ENCODE results near the gene GNB3. TPM values are rescaled to one million over a fixed set of nuclear protein-coding genes. Genes with fewer than 3 reads are reported as not detected.

Gene GNB3
- total RNA-seq, 1 donor from 2014 or later, result 0.47 TPM

DNA sequence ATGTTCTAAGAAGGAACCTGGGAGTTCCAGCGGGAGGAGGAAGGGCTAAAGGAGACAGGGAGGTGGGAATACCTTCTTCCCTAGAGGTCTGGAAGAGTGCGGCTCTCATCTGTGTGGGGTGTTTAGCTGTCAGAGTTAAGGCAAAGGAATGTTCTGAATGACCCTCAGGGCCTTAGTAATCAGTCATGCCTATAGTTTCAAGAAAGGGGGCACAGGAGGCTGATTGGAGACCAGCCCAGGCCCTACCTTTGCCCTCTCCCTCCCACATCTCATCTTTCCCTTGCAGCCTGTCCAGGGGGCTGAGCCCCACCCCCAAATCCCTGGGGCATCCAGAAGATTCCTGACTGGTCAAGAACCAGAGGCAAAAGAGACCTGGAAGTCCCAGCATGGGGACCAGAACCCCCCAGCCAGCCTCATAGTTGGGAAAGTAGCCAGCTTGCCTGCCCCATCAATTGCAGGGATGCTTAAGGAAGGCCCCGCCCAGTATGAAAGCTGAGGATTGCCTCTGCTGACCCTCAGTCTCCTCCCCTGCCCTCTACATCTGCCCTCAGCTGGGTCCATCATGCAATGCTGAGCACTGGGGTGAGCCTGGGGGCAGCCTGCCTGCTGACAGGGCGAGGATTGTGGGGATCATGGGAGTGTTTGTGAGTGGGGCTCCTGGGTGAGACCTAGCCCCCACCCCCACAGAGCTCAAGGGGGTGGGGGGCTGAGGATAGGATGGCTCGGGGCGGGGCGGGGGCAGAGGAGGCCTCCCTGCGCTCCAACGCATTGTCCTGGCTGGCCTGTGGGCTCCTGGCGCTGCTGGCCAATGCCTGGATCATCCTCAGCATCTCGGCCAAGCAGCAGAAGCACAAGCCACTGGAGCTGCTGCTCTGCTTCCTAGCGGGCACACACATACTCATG is 17.3 kb upstream of the GNB3 start:
- intact Hi-C loops (cut with micrococcal nuclease), result loop anchor here (2.0 kb wide), 1 partner anchor 31 kb away; no protein-coding TSS in a partner anchor

DNA sequence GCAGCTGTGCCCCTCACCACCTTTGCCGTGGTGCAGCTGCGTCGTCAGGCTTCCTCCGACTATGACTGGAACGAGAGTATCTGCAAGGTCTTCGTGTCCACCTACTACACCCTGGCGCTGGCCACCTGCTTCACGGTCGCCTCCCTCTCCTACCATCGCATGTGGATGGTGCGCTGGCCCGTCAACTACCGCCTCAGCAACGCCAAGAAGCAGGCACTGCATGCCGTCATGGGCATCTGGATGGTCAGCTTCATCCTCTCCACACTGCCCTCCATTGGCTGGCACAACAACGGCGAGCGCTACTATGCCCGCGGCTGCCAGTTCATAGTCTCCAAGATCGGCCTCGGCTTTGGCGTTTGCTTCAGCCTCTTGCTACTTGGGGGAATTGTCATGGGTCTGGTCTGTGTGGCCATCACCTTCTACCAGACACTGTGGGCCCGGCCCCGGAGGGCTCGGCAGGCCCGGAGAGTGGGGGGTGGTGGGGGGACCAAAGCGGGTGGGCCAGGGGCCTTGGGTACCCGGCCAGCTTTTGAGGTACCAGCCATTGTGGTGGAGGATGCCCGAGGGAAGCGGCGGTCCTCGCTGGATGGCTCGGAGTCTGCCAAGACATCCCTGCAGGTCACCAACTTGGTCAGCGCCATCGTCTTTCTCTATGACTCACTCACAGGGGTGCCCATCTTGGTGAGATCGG is 16.5 kb upstream of the GNB3 start:
- intact Hi-C loops (cut with micrococcal nuclease), result loop anchor here (2.0 kb wide), 1 partner anchor 31 kb away; no protein-coding TSS in a partner anchor

GRCh38 chr12:6824901-6825381 is 15.8 kb upstream of the GNB3 start:
- intact Hi-C loops (cut with micrococcal nuclease), result loop anchor here (1.0 to 2.0 kb wide), 6 partner anchors 32 to 208 kb away; partner anchors contain the start of gene MLF2

DNA sequence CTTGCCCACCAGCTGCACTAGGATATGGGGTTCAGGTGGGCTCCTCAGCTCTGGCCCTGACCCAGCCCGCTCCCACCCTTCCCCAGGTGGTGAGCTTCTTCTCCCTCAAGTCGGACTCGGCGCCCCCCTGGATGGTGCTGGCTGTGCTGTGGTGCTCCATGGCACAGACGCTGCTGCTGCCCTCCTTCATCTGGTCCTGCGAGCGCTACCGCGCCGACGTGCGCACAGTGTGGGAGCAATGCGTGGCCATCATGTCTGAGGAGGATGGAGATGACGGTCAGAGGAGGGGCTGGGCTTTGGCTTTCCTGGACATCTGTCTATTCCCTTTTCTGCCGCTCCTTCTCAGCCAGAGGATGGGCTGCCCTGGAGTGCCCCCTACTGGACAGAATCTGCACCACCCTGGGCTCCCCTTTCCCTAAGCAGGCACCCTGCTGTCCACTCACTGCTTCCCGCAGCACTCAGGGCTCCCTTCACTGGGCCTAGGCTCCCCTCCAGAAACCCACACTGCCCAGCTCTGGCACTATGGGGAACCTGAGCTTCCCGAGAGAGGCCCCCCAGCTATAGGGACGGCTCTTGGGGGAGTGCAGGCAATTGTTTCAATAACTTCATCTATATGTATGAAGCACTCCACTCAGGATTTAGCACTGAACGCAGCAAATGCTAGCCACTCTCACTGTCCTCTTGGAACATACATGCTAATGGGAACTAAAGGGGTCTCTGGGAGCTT is 15.2 kb upstream of the GNB3 start:
- intact Hi-C loops (cut with micrococcal nuclease), result loop anchor here (1.0 to 2.0 kb wide), 6 partner anchors 33 to 208 kb away; partner anchors contain the start of gene MLF2

DNA sequence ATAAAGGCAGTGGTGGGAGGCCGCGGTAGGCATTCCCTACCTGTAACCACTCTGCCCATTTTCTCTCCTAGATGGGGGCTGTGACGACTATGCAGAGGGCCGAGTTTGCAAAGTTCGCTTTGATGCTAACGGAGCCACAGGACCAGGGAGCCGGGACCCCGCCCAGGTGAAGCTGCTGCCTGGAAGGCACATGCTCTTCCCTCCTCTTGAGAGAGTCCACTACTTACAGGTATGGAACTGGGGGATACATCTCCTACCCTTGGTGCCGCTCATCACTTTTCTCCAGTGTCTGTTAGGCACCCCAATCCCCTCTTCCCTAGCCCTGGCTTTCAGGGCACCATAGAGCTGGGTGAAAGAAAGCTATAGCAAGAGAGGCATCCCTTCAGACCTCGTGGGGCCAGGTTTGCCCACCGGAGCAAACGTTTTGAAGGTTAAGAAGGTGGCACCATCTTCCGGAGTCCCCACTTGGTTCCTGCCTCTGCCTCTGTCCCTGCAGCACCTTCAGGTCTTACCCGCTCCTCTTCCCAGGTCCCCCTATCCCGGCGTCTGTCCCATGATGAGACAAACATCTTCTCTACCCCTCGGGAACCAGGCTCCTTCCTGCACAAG is 14.5 kb upstream of the GNB3 start:
- intact Hi-C loops (cut with micrococcal nuclease), result no loop called here

DNA sequence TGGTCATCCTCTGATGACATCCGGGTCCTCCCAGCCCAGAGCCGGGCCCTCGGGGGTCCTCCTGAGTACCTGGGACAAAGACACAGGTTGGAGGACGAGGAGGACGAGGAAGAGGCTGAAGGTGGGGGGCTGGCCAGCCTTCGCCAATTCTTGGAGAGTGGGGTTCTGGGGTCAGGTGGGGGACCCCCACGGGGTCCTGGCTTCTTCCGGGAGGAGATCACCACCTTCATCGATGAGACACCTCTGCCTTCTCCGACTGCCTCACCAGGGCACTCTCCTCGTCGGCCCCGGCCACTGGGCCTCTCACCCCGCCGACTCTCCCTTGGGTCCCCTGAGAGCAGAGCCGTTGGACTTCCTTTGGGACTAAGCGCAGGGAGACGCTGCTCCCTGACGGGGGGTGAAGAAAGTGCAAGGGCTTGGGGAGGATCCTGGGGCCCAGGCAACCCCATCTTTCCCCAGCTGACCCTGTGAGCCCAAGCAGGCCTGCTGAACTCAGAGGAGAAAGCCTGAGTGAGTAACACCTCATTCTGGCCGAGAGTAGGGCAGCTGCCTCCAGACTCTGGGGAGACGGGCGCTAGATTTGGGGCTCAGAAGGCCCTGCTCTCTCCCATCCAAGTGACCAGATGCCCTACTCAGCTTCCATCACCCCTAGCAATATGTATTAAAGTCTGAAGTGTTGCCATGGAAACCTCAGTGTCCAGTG is 13.8 kb upstream of the GNB3 start:
- intact Hi-C loops (cut with micrococcal nuclease), result no loop called here

- intact Hi-C loops (cut with micrococcal nuclease), result no loop called here
These were observed 13.3 kb upstream of the GNB3 start for GRCh38 chr12:6827437-6827911.

GRCh38 chr12:6827982-6828780 is 12.5 kb upstream of the GNB3 start, which contains the start of gene P3H3:
Gene P3H3 (plus strand): TSS chr12:6828407. CDS start chr12:6828441, 34 bp downstream.
- intact Hi-C loops (cut with micrococcal nuclease), result loop anchor here (2.0 kb wide), 1 partner anchor 259 kb away; the partner anchor contains the start of gene NOP2

- intact Hi-C loops (cut with micrococcal nuclease), result loop anchor here (2.0 kb wide), 1 partner anchor 260 kb away; the partner anchor contains the start of gene NOP2
These were observed 11.8 kb upstream of the GNB3 start for GRCh38 chr12:6828781-6829535.

DNA sequence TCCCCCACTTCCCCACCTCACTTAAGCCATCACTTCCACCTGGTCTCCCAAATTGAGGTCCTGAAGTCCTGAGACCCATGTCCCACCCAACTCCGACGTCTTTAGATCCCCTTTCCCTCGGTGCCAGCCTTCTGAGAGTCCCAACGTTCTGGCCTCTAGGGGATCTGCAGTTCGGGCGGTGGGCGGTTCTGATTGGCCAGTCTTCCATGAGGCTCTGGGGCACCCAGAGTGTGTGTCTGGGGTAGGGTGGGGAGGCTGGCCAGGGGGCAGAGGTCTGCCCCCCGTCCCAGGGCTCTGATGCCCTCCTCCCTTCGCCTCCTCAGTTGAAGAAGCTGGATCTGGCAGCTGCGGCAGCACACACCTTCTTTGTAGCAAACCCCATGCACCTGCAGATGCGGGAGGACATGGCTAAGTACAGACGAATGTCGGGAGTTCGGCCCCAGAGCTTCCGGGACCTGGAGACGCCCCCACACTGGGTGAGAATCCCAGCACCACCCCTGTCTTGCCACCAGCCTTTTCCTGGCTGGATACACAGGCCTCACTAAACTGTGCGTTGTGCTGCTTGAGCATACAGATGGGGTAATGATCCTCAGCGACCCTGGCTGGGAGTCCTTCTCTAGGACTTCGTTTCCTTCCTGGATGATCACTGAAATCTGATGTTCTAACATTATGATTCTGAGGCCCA is 11.0 kb upstream of the GNB3 start:
- intact Hi-C loops (cut with micrococcal nuclease), result loop anchor here (2.0 kb wide), 1 partner anchor 261 kb away; the partner anchor contains the start of gene NOP2

DNA sequence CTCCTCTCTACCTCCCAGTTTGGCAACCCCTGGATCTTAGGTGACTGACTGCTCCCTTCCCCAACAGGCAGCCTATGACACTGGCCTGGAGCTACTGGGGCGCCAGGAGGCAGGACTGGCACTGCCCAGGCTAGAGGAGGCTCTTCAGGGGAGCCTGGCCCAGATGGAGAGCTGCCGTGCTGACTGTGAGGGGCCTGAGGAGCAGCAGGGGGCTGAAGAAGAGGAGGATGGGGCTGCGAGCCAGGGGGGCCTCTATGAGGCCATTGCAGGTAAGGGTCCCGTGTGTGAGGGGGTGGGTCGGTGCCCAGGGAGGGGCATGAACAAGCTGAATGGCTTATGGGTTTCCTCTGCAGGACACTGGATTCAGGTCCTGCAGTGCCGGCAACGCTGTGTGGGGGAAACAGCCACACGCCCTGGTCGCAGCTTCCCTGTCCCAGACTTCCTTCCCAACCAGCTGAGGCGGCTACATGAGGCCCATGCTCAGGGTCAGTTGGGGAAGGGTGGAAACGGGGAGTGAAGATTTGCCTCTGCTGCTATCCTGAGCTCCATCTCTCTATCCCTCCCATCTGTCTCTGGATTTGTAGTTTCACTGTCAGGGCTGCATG is 10.3 kb upstream of the GNB3 start:
- intact Hi-C loops (cut with micrococcal nuclease), result no loop called here

GRCh38 chr12:6830999-6831398 is 9.7 kb upstream of the GNB3 start:
- intact Hi-C loops (cut with micrococcal nuclease), result no loop called here

GRCh38 chr12:6831450-6831995 is 9.2 kb upstream of the GNB3 start:
- intact Hi-C loops (cut with micrococcal nuclease), result no loop called here

- intact Hi-C loops (cut with micrococcal nuclease), result no loop called here
These were observed 8.6 kb upstream of the GNB3 start for GRCh38 chr12:6832125-6832524.

DNA sequence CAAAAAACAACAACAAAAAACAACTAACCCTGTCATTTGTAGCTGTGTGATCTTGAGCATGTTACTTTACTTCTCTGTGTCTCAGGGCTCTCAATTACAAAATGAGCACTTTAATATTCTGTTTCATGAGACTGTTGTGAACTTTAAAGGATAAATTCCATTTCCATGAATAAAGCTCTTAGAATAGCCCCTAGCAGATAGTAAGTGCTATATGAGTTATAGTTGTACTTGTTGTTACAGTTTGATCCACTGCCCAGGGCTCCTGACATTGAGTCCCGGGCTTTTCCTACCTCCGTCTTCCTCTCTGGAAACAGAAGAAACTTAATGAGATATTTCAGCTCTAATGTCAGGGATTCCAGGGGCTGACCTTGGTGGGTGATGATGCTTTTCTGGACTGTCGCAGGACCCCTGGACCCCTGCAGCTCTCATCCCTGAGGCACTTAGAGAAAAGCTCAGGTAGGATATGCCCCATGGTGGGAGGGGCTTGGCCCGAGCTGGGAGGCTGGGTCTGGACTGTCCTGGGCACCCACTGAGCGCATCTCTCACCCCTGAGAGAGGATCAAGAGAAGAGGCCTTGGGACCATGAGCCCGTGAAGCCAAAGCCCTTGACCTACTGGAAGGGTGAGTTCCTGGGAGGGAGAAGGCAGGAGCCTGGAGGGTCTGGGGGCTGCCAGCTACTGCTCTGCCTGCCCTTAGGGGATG is 7.4 kb upstream of the GNB3 start:
- intact Hi-C loops (cut with micrococcal nuclease), result no loop called here

DNA sequence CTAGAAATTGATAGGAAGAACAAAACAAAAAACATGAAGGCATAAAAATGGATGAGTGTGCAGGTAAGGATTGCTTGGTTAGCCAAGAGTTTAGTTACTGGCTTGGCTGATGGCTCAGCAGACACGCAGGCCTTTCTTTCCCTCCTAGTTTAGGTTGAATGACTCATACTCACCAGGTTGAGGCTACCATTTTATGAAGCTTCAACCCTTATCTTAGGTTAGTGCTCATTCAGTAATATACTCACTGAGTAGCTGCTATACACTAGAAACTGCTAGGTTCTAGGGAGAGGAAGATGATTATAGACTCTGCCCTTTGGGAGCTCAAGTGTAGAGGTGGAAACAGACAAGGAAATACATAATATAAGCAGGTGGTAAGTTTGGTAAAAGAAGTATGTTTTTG is 6.5 kb upstream of the GNB3 start:
- intact Hi-C loops (cut with micrococcal nuclease), result loop anchor here (2.0 kb wide), 1 partner anchor 145 kb away; the partner anchor contains the start of gene ZNF384
